GM23338 (cell line): ENCODE results near the gene ZNF155.

ENCODE experiments used
- CTCF ChIP-seq, 2 experiments: fragments of 200-600 bp in 1 of 2; sonication (generic) in 1 of 2; conservative IDR thresholded peaks; 2 replicates each; pipeline versions ENCODE4 v1.5.1 to v1.6.1; 2016 to 2017; ENCODE audit warnings: antibody characterized with exemption in 2 of 2, low read depth in 2 of 2, mild to moderate bottlenecking in 2 of 2, moderate library complexity in 1 of 2
- EZH2 ChIP-seq: fragments of 200-600 bp; sonication (generic); IDR thresholded peaks from one replicate; pipeline ENCODE4 v1.8.0; 2017; ENCODE audit warnings: antibody characterized with exemption, mild to moderate bottlenecking, low read depth; ENCODE audit not compliant: unreplicated experiment
- POLR2AphosphoS5 ChIP-seq: IDR thresholded peaks from 2 replicates; pipeline ENCODE4 v1.6.1; 2016; ENCODE audit warnings: antibody characterized with exemption, low read depth

GRCh38 chr19:43957891-43958290 is 26.1 kb upstream of the ZNF155 start:
- TF ChIP-seq CTCF (conservative IDR thresholded peaks at IDR 0.05; ENCODE audit: low read depth in 2 of 2) (no peak), POLR2AphosphoS5 (no peak), EZH2 (no peak)
